HuH-7 (cell line): ENCODE measurements around the gene SMARCC2.
"Not testable (repeated sequence)": the region's sequence is repeated elsewhere in the genome, so short reads cannot be mapped to it uniquely, and the experiment has no call there.

Experiments used
- DNase-seq: peaks from one replicate; pipeline ENCODE4 v3.0.0; 2011; ENCODE audit warnings: low spot score

Gene SMARCC2

DNA sequence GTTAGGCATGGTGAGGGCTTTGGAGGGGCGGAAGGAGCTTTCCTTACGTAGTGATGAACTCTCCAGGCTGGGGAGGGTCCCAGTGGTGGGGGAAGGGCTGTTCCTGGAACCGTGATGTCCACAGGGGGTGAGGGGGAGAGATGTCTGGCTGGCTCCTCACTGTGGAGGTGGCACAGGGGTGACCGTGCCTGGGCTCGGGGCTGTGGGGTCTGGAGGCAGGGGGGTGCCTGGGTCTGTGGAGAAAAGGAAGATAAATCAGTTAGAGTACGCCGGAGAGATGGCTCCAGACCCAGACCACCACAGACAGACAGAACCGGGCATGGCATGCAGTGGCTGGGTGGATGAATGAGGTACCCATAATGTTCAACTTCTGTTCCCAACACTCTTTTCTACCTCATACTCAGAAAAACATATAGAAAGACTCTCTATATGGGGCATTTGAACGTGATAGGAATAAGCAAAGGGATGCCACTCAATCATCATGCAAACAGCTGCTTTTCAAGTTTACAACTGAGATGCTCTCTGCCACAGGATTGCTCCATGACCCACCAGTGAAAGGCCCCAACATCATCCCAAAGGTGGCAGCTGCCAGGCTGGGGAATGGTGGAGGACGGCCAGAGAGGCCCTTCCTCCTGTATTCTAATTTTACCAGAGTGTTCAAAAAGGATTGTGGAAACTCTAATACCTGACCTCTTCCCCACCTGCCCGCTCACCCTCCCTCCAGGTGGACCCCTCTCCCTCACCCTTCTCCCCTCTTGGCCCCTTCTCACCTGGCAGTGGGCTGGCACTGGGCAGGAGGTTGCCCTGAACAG lies 25.5 kb downstream of the SMARCC2 start:
- DNase-seq, result no peak

DNA sequence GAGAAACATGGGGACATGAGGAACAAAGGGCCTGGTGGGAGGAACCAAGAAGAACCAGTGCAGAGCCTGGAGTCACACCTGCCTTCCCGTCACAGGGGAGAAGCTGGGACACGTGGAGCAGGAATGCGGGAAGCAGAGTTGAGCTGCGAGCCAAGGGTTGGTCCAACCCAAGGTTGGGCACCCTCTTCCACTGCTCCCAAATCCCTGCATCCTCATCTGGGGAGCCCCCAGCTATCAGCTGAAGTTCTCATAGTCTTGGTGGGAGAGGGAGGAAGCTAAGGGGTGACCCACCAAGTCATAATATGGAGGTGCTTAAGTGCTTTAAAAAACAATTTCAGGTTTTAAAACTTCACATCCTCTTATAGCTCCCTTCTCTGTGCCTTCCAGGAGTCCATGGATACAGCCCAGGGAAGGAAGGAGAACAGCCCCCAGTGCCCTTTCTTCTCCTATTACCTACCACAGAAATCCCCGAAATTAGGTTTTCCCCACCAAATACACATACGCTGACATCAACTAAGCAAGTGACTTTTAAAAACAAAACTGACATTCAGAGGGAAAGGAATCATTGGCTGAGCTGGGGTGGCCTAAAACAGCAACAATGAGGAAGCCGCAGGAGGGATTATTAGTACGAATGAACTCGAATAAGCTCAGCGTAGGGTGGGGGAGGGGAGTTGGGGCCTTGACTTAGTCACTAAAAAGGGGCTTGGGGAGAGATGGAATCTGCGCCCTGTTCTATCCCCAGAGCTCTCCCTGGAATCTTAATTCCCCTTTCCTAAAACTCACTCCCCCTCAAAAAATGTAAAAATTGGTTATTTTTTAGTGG lies 26.6 kb downstream of the SMARCC2 start:
- no peak for DNase-seq

DNA sequence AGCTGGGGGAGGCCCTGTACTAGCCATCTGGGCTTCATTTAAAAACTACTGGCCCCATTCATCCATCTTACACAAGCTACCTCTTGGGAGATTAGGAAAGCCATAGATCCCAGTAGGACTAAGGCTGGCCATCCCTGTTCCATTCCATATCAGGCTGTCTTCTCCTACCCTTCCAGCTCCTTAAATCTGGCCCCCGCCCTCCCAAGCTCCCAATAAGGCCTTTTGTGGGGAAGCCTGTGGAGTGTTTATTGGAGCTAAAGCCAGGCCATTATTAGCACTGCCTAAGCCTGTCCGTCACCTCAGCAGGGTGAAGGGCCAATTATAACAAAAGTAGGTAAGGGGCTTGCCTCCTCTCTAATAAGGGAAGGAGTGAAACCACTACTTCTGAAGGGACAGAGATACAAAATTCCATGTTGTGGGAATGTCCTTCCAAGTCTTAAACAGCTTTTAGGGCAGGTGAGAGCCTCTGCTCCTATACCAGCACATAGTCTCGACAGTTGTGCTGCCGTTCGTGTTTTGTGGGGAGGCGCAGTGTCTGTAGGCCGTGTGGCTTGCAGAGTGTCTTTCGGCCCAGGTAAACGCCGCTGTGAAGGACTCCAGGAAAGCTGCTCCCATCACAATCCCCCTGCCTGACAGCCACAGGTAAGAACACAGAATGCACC lies 27.5 kb downstream of the SMARCC2 start:
- DNase-seq, result no peak

DNA sequence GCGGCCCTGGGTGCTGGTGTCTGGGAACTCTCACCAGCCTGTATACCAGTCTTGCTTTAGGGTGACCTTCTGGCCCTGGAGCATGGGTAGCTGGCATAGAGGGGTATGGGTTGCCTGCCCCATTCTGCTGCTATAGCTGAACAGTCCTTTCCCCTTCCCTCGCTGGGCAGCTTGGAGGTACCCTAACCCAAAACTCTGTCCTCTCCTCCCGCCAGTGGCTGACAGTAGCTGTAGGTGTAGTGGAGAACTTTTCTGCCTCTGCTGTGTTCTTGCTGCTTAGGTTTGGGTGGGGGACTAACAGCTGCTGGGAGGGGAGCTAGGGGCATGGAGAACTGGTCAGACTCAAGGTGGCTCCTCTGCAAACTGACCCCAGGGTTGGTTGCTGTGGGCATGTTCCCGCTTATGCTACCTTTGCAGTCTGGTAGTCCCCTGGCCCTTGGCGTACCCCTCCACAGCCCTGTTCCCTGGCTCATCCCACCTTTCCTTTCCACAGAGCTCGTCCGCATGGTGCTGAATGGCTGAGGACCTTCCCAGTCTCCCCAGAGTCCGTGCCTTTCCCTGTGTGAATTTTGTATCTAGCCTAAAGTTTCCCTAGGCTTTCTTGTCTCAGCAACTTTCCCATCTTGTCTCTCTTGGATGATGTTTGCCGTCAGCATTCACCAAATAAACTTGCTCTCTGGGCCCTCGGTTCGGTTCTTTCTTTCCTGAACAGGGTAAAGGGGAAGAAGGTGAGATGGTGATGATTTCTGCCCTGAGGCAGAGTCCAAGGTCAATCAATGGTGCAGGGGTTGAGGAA lies 28.2 kb downstream of the SMARCC2 start:
- DNase-seq, result no peak

DNA sequence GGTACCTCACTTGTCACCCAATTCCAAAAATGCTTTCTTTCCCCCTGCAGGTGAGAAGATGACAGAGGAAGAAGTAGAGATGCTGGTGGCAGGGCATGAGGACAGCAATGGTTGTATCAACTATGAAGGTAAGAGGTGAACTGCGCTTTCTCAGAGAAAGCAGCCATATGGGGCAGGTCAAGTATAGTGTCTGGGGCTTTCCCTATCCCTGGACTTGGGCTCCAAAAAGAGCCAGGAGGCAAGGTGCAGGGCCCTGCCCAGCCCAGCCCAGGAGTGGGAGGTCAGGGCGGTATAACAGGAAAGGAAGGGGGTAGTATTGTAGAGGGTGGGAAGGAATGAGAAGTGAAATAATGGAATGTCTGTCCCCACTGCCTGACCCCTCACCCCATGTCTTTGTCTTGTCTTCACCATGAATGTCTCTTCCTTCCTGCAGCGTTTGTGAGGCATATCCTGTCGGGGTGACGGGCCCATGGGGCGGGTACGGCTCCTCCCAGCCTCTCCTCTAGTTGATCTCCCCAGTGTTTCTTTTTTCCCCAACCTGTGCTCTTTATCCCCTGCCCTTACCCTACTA lies 29.0 kb downstream of the SMARCC2 start:
- DNase-seq, result no peak

DNA sequence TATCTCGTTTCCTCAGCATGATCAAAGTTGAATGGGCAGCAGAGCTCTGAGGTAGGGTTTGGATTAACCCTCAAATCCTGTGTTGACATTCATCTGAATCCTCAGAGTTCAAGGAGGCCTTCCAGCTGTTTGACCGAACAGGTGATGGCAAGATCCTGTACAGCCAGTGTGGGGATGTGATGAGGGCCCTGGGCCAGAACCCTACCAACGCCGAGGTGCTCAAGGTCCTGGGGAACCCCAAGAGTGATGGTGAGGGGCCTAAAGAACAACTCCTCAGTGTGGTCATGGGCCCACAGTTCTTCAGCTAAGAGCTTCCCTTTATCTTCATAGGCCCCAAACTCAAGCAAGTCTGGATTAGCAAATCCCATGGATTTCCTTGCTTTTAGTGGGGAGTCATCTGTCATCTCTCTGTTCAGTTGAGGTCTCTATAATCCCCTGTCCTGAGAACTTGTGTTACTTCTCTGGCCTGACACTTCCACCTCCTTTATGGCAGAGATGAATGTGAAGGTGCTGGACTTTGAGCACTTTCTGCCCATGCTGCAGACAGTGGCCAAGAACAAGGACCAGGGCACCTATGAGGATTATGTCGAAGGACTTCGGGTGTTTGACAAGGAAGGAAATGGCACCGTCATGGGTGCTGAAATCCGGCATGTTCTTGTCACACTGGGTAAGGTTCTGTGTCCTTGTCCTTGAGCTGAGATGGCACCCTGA lies 29.6 kb downstream of the SMARCC2 start:
- DNase-seq, result no peak

DNA sequence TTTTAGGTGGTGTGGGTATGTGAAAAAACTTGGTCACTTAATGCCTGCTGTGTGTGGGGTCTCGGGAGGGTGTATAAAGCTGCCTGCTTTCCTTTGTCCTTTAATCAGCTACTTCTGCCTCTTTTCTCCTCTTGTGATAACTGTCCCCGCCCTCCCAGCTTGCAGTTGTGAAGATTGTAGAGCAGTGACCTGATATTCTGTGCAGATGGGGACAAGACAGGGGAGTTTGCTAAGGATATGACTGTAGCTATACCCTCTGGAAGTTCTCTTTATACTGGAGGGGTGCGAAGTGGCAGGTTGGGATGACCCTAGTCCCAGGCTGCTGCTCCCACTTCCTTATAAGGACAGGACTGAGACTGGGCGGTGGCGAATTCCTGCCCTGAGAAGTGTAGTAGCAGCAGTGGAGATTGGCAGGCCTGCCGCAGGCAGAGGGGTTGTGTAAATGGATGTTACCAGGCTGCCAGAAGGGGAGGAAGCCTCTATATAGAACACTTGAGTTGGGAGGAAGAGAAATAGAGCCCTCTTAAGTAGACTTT lies 30.3 kb downstream of the SMARCC2 start:
- DNase-seq, result peak; percentile 40

DNA sequence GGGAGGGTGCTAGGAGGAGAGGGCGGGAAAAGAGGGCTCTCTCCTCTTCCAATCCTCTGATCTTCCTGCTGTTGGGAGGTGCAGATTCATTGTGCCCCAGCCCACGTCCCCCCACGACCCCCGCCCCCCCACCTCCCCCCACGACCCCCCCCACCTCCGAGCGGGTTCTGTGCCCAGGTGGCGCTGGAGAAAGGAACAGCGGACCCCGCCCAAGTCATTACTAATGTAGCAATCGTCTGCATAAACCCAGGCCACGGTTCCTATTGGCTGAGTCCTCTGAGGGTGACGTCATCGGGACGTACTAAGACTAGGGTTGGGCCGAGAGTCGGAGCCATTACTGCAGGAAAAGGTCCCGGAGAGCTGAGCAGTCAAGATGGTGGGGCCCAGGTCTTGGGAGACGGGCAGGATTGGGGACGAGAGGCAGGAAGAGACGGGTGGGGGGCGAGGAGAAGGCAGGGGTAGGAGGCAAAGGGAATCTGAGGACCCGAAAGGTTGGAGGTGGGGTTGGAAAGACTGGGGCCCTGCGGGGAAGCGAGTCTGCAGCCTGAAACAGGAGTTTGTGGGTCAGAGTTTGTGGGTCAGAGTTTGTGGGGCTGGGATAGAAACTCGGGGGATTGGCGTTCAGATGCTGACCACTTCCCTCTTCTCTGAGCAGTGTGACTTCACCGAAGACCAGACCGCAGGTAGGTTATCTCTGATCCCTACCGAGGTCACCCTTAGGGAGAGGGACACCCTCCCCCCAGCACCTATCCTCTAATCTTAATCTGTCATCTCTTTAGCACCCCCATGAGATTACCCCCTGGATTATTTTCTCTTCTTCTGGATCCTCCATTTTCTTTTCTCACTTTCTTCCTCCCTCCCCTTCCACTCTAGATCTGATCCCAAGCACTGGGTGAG lies 31.0 kb downstream of the SMARCC2 start, which contains the start of gene MYL6:
MYL6 (plus strand) TSS at position 331 of the 897 bp plus-strand sequence; CDS start at position 374, 43 bp downstream.
- peak; percentile 97 for DNase-seq

DNA sequence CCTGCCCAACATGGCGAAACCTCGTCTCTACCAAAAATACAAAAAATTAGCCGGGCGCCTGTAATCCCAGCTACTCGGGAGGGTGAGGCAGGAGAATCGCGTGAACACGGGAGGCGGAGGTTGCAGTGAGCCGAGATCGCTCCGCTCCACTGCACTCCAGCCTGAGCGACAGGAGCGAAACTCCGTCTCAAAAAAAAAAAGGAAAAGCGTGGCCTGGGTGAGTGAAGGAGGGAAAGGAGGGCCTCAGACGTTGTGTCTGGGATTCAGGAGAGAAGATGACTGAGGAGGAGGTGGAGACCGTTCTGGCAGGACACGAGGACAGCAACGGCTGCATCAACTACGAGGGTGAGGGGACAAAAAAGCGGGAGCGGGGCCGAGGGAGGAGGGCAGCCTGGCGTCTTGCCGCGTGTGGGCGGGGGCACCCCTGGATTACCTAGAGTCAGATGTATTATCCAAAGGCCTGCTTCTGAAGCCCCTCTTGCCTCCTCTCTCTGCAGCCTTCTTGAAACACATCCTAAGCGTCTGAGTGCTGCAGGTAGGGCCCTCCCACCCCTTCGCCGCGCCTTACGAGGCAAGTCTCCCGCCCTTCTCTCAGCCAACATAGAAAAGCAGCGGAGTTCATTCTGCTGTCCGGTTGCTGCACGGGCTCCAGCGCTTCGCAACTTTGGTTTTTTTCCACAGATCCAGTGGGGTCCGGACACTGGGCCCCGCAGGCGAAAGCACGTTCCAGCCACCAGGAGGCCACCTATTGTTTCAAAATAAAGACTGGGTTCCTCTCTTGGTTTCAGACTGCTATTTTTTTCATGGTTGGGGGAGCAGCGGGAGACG lies 31.9 kb downstream of the SMARCC2 start:
- DNase-seq, result peak; percentile 82

DNA sequence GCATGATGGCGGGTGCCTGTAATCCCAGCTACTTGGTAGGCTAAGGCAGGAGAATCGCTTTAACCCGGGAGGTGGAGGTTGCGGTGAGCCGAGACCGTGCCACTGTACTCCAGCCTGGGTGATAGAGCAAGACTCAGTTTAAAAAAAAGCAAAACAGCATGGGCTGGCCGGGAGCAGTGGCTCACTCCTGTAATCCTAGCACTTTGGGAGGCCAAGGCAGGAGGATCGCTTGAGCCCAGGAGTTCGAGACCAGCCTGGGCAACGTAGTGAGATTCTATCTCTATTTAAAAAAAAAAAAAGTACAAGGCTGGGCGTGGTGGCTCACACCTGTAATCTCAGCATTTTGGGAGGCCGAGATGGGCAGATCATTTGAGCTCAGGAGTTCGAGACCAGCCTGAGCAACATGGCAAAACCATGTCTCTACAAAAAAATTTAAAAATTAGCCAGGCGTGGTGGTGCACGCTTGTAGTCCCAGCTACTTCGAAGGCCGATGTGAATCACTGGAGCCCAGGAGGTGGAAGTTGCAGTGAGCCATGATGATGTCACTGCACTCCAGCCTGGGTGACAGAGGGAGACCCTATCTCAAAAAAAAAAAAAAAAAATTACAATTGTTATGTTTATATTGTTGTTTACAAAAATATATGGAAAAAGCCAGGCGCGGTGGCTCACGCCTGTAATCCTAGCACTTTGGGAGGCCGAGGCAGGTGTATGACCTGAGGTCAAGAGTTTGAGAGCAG lies 32.7 kb downstream of the SMARCC2 start:
- not testable (repeated sequence) for DNase-seq

DNA sequence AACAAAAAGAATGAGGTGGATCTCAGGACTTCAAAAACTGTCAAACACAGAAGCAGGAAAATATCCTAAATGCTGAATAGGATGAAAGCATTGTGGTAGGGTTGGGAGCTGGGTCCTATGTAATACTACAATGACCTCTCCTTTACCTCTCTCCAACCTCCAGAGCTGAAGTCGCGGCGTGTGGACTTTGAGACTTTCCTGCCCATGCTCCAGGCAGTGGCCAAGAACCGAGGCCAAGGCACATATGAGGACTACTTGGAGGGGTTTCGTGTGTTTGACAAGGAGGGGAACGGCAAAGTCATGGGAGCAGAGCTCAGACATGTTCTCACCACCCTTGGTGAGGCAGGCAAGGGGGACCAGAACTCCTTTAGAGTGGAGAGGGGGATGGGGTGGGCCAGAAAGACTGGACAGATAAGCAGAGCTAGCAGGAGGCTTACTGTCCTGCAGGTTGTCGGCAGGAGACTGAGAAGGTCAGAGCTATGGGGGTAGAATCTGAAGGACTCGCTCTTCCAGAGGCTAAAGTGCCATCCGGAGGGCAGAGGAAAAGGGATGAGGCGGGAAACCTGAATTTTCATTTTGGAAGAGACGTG lies 33.9 kb downstream of the SMARCC2 start:
- DNase-seq, result no peak

DNA sequence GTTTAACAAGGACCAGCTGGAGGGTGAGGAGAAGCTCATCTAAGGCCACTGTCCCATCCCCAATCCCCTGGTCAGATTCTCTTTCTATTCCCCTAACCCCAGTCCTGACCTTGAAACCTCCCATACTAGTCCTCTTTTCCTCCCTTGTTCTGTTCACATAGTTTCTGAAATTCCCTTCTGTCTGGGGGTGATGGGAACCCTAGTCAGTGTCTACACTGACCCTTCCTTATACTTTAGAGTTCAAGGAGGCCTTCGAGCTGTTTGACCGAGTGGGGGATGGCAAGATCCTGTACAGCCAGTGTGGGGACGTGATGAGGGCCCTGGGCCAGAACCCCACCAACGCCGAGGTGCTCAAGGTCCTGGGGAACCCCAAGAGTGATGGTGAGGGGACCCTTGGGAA lies 34.5 kb downstream of the SMARCC2 start:
- DNase-seq, result no peak

DNA sequence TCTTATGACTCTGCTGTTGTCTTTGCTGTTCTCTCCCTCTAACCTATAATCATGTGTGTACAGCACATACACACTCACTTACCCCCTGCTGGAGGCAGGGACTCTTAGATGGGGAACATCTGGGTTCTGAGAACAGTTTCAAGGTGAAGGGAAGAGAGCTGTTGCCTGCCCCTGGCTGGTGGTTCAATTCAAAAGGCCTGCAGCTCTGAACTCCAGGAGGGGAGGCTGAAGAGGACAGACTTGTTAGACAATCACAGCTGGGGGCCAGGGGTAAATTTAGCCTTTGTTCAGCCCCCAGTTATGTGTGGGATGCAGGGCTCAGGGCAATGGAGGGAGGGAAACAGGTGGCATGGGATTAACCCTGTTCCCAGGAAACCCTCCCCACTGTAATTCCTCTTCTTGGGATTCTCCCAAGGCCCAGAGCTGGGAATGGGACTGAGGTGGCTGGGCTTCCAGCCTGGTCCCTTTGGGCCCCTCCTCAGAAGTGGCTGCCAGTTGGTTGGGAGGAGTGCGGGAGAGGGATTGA lies 35.0 kb downstream of the SMARCC2 start:
- no peak for DNase-seq

DNA sequence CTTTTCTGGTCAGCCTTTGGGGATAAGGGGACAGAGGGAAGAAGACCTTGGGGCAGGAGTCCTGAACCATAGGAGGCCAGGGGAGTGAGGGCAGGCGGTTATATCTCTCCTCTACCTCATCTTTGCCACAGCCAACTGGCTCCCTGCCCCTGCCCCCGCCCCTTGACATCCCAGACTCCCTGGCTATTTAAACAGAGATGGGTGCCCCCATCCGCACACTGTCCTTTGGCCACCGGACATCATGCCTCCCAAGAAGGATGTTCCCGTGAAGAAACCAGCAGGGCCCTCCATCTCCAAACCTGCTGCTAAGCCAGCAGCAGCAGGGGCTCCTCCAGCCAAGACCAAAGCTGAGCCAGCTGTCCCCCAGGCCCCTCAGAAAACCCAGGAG lies 35.6 kb downstream of the SMARCC2 start:
- DNase-seq, result no peak

DNA sequence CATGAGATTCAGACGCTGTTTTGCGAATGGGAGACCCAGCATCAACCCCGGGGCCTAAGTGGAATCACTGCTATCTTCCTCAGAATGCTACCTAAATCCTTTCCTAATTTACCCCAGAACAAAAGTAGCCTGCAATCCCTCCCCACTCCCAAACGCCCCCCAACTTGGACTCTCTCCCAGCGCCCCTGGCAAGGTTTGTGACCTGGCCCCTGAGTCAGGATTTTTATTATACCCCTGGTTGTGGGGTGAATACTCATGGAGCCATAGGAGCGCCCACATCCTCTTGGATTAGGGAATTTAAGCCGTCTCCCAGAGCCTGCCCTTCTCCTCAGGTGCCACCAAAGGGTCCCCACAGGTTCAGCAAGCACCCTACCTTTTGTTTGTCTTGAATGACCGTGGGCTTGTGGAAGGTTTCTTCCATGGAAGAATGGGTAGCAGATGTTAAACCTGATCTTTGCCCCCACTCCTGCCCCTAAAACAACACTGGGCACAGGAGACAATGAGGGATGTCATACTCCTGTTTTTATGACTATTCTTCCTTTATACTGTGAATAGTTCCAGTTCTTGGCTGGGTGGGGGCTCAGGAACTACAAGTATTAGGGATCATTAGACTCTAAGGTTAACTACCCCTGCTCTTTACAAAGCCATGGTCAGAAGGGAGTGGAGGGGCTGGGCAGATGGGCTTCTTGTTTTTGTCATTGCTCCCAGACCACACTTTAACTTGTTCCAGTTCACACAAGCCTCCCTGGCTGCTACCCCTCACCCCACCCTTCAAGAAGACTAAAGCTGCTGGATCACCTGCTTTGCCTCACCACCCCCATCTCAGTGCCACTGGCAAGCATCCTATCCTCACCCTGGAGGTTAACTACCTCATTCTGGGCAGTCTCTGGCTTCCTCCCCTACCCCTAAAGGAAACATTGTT lies 36.3 kb downstream of the SMARCC2 start:
- no peak for DNase-seq

DNA sequence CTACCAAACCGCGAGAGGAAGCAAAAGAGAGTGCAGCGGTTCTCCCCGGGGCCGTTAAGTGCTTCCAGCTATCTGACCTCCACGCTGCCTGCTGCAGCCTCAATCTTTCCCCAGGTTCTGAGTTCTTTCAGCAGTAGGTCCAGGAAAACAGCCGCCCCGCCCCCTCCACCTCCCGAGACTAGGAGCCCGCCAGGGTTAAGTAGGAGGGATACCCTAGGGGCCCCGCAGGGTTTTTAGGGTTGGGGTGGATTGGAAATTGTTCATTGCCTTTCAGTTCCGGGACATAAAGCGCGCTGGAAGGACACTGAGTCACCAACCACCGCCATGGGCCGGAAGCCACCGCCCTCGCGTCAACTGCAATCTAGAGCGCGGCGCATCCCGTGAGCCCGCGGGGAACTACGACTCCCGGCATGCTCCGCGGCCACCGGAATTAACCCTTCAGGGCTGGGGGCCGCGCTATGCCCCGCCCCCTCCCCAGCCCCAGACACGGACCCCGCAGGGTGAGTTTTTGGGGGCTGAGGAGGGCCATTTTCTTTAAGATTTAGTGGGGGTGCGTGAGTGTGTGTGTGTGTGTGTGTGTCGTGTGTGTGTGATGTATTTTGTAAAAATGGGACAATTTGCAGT lies 37.0 kb downstream of the SMARCC2 start, which contains the start of gene MYL6B:
MYL6B (plus strand) TSS at position 456 of the 624 bp plus-strand sequence. CDS start 1,332 bp downstream, outside the sequence.
- DNase-seq, result peak; percentile 93
